ENCODE results near the gene TES.
"Not testable (repeated sequence)": the region's sequence is repeated elsewhere in the genome, so short reads cannot be mapped to it uniquely, and the experiment has no call there.

The TES gene

DNA sequence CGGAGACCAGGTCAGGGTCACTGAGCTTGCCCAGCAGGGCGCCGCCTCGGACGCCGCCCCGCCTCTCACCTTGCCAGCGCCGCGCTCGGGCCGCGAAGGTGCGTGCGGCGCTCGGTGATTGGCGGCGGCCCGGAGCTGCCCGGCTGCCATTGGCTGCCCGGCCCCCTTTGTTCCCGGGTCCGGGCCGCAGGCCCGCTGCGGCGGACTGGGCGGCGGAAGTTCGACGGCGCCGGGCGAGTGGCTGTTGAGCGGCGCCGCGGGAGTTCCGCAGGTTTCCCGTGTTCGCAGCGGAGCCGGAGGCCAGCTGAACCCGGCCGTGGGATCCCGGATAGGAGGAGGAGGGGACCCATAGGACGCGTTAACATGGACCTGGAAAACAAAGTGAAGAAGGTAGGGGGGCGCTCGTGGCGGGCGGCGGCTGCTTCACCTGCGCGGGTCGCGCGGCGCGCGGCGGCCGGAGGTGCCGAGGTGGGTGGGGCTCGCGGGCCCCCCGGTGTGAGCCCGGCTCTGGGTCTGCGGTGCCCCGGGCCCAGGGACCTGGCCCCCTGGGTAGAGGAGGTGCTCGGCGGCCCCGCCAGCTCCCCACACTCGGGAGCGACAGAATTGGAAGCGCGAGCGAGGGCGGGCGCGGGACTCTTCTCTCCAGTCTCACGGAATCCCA lies at the start of gene TES:
TES (plus strand) TSS at position 195 of the 661 bp plus-strand sequence; CDS start at position 364, 169 bp downstream.
- DNase-seq = peak; percentile 26 to 46

- DNase-seq = no peak
Observed at GRCh38 chr7:116161728-116162127, 48.6 kb upstream of the TES start.

GRCh38 chr7:116162254-116162653 lies 48.1 kb upstream of the TES start:
- DNase-seq = no peak

DNA sequence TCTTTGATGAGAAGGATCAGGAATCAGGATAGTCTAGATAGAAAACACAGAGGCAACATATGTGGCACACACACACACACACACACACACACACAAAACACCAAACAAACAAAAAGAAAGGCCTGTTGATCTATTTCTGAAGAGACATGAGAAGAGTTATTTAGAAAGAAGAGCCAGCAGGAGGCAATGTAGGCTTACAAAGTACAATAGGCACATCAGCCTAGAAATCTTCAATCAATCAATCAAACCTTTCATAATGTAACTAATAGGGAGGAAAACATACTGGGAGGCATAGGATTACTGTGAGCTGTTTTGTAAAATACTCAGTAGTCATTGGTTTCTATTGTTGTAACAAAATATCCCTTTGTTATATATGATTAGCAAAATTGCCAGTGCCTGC lies 47.3 kb upstream of the TES start:
- no peak for DNase-seq

DNA sequence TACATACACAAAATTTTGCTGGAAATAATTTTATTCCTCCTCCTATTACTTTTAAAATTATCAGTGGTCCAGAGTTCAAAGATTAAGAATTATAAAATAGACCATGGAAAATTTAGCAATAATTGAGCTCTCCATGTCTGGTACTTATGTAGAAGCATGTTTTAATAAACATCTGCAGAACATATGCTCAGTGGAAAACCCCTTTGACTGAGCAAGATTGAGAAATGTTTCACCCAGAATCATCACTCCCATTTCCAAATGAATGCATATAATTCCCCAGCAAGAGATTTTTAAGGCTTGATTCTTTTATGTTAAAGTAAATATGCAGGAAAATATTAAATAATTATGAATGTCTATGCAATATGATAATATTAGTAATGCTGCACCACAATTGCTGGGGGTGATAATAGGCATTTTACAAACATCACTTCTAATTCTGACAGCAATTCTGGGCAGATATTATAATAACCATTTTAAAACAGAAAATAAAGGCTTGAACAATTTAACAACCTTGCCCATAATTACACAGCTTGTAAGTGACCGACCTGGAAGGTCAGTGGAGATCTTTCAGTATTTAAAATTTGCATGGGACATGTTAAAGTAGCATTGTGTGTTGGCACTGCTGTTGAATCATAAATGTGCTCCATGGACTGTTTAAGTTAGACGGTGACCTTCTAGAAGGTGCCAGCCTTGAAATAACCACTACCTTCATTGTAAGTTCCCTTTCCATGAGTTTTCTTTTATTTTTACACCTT lies 45.6 kb upstream of the TES start:
- DNase-seq = no peak

GRCh38 chr7:116165717-116166116 lies 44.6 kb upstream of the TES start:
- DNase-seq = no peak

- no peak for DNase-seq
Observed at GRCh38 chr7:116166156-116166555, 44.2 kb upstream of the TES start.

DNA sequence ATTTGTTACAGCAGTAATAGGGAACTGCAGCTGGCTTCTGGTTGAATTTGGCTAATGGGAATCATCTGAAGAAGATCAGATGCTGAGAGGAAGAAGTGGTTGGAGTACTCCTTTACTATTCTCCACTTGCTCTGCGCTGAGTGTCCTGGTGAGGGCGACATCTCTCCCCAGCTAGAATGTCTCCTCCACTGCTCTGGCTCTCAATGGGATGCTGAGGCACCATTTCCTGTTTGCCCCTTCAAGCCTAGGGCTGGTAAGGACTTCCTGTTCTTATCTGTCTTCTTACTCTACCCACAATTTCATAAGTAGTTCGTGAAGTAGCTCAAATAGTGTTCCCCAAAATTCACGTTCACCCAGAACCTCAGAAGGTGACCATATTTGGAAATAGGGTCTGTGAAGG lies 43.2 kb upstream of the TES start:
- no peak for DNase-seq

GRCh38 chr7:116169060-116169459 lies 41.3 kb upstream of the TES start:
- DNase-seq = no peak

- DNase-seq = no peak
Observed at GRCh38 chr7:116170180-116170579, 40.2 kb upstream of the TES start.

DNA sequence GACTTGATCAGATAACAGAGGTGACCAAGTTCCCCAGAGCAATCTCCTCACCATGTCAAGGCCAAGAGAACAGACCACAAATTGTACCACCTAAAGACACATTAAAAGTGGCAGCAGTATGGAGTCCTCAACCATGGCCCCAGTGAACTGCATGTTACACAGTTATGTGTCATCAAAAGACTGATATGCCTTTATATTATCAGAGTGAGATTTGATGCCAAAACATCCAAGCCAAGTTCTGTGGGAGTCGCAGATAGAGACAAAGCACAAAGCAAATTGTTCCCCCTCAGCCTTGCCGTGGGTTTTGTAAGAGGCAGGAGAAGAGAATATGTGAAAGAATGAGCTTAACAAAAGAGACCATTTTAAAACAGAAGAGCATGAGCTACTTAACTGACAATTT lies 39.2 kb upstream of the TES start:
- no peak for DNase-seq

DNA sequence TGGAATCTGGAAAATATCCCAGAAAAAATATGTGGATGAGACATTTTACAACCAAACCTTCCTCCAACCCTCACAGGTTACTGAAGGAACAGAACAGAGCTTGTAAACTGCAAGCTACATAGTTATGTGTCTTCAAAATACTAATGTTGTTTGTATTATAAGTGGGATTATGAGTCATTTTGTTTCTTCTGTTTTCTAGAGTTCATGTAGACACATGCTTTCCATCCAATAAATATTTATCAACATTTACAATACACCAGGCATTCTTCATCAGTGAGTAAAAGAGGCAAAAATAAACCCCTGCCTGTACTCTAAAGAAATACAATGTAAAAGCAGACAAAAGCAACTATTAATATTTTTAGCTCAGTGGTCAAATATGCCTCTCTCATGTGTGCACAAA lies 38.0 kb upstream of the TES start:
- DNase-seq = no peak

DNA sequence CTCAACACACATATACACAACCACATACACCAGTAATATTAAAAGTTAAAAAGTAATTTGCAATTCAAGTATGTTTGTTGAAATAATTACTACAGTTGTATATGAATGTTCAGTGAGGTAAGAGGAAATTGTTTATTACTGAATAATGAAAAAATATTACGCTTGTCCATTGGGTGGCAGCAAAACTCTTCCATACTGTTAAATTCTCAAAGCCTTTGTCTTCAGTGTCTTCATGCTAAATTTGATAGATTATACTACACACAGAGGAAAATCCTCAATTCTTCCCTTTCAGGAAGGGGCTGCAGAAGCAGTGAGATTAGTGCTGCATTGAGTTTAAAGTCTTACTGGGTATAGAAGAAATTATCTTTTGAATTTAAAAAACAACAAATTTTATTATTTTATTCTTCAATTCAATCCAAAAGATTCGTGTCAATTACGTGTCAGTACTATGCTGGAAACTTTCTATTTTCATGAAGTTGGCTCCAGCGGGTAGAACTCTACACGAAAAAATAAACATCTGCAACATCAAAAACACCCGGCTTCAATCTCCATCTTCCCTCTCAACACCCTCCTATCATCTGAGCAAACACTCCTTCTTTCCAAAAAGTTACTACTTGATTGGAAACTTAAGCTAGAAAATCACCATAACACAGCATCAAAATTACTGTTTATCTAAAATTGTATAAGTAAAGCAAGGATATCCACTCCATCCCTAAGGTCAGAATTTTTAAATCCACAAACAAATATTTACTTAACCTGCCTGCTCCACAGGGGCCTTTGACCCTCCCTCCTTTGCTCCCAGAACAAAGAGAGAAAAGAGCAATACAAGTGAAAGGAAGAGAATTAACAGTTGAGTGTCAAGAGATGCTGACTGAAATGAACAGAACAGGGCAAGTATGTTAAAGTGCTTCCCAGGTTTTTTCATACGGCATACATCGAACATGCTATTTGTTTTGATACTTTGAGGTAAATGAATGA lies 37.0 kb upstream of the TES start:
- DNase-seq = no peak

DNA sequence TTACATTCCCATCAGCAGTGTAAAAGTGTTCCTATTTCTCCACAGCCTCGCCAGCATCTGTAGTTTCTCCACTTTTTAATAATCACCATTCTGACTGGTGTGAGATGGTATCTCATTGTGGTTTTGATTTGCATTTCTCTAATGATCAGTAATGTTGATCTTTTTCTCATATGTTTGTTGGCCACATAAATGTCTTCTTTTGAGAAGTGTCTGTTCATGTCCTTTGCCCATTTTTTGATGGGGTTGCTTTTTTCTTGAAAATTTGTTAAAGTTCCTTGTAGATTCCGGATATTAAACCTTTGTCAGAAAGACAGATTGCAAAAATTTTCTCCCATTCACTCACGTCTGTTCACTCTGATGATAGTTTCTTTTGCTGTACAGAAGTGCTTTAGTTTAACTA lies 35.2 kb upstream of the TES start:
- DNase-seq = not testable (repeated sequence)

DNA sequence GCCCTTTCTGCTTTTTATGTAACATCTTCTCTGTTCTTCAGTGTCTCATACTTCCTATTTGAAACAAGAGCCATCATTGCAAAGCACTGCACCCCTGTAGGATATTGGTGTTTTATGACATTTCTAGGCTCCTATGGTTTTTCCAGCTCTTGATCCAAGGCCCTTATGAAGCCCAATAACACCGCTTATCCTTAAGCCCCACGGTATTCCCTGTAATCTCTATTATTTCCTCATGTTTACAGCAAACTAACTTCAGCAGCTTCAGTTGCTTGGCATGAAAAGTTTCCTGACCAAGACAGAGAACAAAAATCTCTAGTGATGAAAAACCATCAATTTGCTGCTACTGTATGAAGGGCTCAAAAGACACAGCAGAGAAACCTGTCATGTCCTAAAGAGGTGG lies 34.1 kb upstream of the TES start:
- DNase-seq = no peak

DNA sequence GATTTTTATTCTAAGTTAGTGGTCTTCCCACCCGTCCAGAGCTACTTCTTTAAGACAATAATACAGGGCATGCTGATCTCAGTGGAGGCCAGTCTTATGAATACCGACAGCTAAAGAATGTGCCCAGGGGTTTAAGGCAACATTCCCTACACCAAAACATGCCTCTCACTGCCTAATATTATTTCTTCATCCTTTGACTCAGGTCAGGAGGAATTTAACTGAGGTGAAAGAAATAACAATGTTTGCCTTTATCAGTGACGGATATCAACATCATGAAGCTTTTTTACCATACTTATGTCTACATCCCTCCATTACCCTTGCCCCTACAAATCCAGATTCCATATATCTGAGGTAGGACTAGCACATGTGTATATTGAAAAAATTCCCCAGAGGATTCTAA lies 33.3 kb upstream of the TES start:
- no peak for DNase-seq

GRCh38 chr7:116180302-116180701 lies 30.0 kb upstream of the TES start:
- peak; percentile 4 to 8 for DNase-seq

- no peak for DNase-seq
Observed at GRCh38 chr7:116182023-116182422, 28.3 kb upstream of the TES start.

GRCh38 chr7:116185450-116185849 lies 24.9 kb upstream of the TES start:
- DNase-seq = no peak

GRCh38 chr7:116185956-116186355 lies 24.4 kb upstream of the TES start:
- DNase-seq = no peak

DNA sequence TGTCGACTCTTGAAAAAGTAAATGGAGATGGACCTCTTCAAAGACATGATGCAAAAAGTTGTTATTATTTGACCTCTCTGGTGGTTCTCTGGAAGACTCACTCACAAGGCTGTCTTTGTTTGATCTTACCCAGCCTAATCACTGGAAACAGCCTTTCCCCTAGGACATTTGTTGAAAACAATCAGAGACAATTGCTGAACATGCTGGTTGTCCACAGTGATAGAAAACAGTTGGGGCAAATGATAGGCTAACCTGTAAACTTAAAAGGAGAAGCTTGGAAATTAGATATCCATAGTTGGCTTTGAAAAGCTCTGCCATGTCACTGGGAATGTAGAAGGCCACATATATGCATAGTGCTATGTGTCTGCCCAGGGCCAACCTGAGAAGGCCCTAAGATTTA lies 22.9 kb upstream of the TES start:
- DNase-seq = no peak

GRCh38 chr7:116193329-116194087 lies 16.8 kb upstream of the TES start:
- no peak for DNase-seq

- no peak for DNase-seq
Observed at GRCh38 chr7:116194115-116194514, 16.2 kb upstream of the TES start.

Data from activated CD4-positive, alpha-beta T cell treated with anti-CD3 and anti-CD28 coated beads, Interleukin-2, amount 50 U/mL, for 4 hours (primary cell).